ENCODE results near the gene NTSR2. TPM values are rescaled to one million over a fixed set of nuclear protein-coding genes. Genes with fewer than 3 reads are reported as not detected.

Gene NTSR2
- total and polyA plus RNA-seq, 5 donors, result 0.15 to 0.16 TPM; not detected in 3

- intact Hi-C loops (cut with DNase I), result no loop called here
- Histone ChIP-seq H3K27me3 (ENCODE audit: control insufficient read depth, insufficient read depth) (no peaks in the 10 kb centered on the region), H3K9me3 (ENCODE audit: control insufficient read depth, low read length) (no peaks in the 10 kb centered on the region), H3K27ac (ENCODE audit: low read length) (no peak overlapping the region), H3K4me1 (ENCODE audit: control insufficient read depth, insufficient read depth, low read length) (no peaks in the 10 kb centered on the region), H3K4me3 (ENCODE audit: low read length) (no peak overlapping the region)
- WGBS, result 71% methylated on average over 1 of the region's 1 CpG
- no peak for ATAC-seq
- no peak for DNase-seq
These were observed 47.4 kb downstream of the NTSR2 start for GRCh38 chr2:11622611-11623010.

- DNase-seq (no peak), ATAC-seq (no peak)
- H3K27me3 ChIP-seq (ENCODE audit: control insufficient read depth, insufficient read depth), result no peaks in the 10 kb centered on the region
- intact Hi-C loops (cut with DNase I), result no loop called here
- H3K4me3 ChIP-seq (ENCODE audit: low read length), result no peak overlapping the region
- WGBS, result 71% methylated on average over 2 of the region's 2 CpGs
- no peak overlapping the region for H3K27ac ChIP-seq (ENCODE audit: low read length)
- no peaks in the 10 kb centered on the region for H3K4me1 ChIP-seq (ENCODE audit: control insufficient read depth, insufficient read depth, low read length)
- H3K9me3 ChIP-seq (ENCODE audit: control insufficient read depth, low read length), result no peaks in the 10 kb centered on the region
These were observed 48.6 kb downstream of the NTSR2 start for GRCh38 chr2:11621410-11621809.

GRCh38 chr2:11618708-11619062 lies 51.3 kb downstream of the NTSR2 start:
- Histone ChIP-seq H3K27ac (ENCODE audit: low read length) (no peak overlapping the region), H3K9me3 (ENCODE audit: control insufficient read depth, low read length) (no peaks in the 10 kb centered on the region), H3K4me1 (ENCODE audit: control insufficient read depth, insufficient read depth, low read length) (no peaks in the 10 kb centered on the region), H3K4me3 (ENCODE audit: low read length) (no peak overlapping the region), H3K27me3 (ENCODE audit: control insufficient read depth, insufficient read depth) (no peaks in the 10 kb centered on the region)
- WGBS, result 95% methylated on average over 20 of the region's 20 CpGs
- intact Hi-C loops (cut with DNase I), result no loop called here
- ATAC-seq (no peak), DNase-seq (no peak)

- H3K4me1 ChIP-seq (ENCODE audit: control insufficient read depth, insufficient read depth, low read length), result no peaks in the 10 kb centered on the region
- H3K9me3 ChIP-seq (ENCODE audit: control insufficient read depth, low read length), result no peaks in the 10 kb centered on the region
- intact Hi-C loops (cut with DNase I), result no loop called here
- H3K27ac ChIP-seq (ENCODE audit: low read length), result no peak overlapping the region
- no peak overlapping the region for H3K4me3 ChIP-seq (ENCODE audit: low read length)
- H3K27me3 ChIP-seq (ENCODE audit: control insufficient read depth, insufficient read depth), result no peaks in the 10 kb centered on the region
- WGBS, result 97% methylated on average over 33 of the region's 33 CpGs
- no peak for DNase-seq
- ATAC-seq, result peak; percentile 32 to 60
These were observed 51.8 kb downstream of the NTSR2 start for GRCh38 chr2:11617984-11618707.

GRCh38 chr2:11617527-11617926 lies 52.5 kb downstream of the NTSR2 start:
- intact Hi-C loops (cut with DNase I), result no loop called here
- Histone ChIP-seq H3K9me3 (ENCODE audit: control insufficient read depth, low read length) (no peaks in the 10 kb centered on the region), H3K4me3 (ENCODE audit: low read length) (no peak overlapping the region), H3K27ac (ENCODE audit: low read length) (no peak overlapping the region), H3K27me3 (ENCODE audit: control insufficient read depth, insufficient read depth) (no peaks in the 10 kb centered on the region), H3K4me1 (ENCODE audit: control insufficient read depth, insufficient read depth, low read length) (no peaks in the 10 kb centered on the region)
- WGBS, result 94% methylated on average over 14 of the region's 14 CpGs
- ATAC-seq (peak; percentile 6 to 25), DNase-seq (no peak)

GRCh38 chr2:11616851-11617415 lies 53.1 kb downstream of the NTSR2 start:
- Histone ChIP-seq H3K4me3 (ENCODE audit: low read length) (no peak overlapping the region), H3K27ac (ENCODE audit: low read length) (no peak overlapping the region), H3K9me3 (ENCODE audit: control insufficient read depth, low read length) (no peaks in the 10 kb centered on the region), H3K27me3 (ENCODE audit: control insufficient read depth, insufficient read depth) (no peaks in the 10 kb centered on the region), H3K4me1 (ENCODE audit: control insufficient read depth, insufficient read depth, low read length) (no peaks in the 10 kb centered on the region)
- 86% methylated on average over 19 of the region's 19 CpGs for WGBS
- DNase-seq, result no peak
- no peak for ATAC-seq
- intact Hi-C loops (cut with DNase I), result no loop called here

GRCh38 chr2:11616097-11616687 lies 53.8 kb downstream of the NTSR2 start:
- DNase-seq (no peak), ATAC-seq (no peak)
- WGBS, result 92% methylated on average over 14 of the region's 14 CpGs
- no peaks in the 10 kb centered on the region for H3K27me3 ChIP-seq (ENCODE audit: control insufficient read depth, insufficient read depth)
- H3K4me1 ChIP-seq (ENCODE audit: control insufficient read depth, insufficient read depth, low read length), result no peaks in the 10 kb centered on the region
- no peak overlapping the region for H3K4me3 ChIP-seq (ENCODE audit: low read length)
- no peaks in the 10 kb centered on the region for H3K9me3 ChIP-seq (ENCODE audit: control insufficient read depth, low read length)
- intact Hi-C loops (cut with DNase I), result no loop called here
- H3K27ac ChIP-seq (ENCODE audit: low read length), result no peak overlapping the region

GRCh38 chr2:11615209-11615608 lies 54.8 kb downstream of the NTSR2 start:
- intact Hi-C loops (cut with DNase I), result no loop called here
- no peak for DNase-seq
- no peaks in the 10 kb centered on the region for H3K9me3 ChIP-seq (ENCODE audit: control insufficient read depth, low read length)
- no peak overlapping the region for H3K4me3 ChIP-seq (ENCODE audit: low read length)
- no peak for ATAC-seq
- no peaks in the 10 kb centered on the region for H3K4me1 ChIP-seq (ENCODE audit: control insufficient read depth, insufficient read depth, low read length)
- WGBS, result 86% methylated on average over 3 of the region's 3 CpGs
- H3K27ac ChIP-seq (ENCODE audit: low read length), result no peak overlapping the region
- no peaks in the 10 kb centered on the region for H3K27me3 ChIP-seq (ENCODE audit: control insufficient read depth, insufficient read depth)

GRCh38 chr2:11613297-11613696 lies 56.7 kb downstream of the NTSR2 start:
- no peak for ATAC-seq
- 93% methylated on average over 5 of the region's 5 CpGs for WGBS

GRCh38 chr2:11612553-11613215 lies 57.3 kb downstream of the NTSR2 start:
- H3K4me3 ChIP-seq (ENCODE audit: low read length), result no peak overlapping the region
- no peak overlapping the region for H3K27ac ChIP-seq (ENCODE audit: low read length)
- H3K4me1 ChIP-seq (ENCODE audit: control insufficient read depth, insufficient read depth, low read length), result no peaks in the 10 kb centered on the region
- H3K27me3 ChIP-seq (ENCODE audit: control insufficient read depth, insufficient read depth), result no peaks in the 10 kb centered on the region
- peak; percentile 10 to 22 for ATAC-seq
- whole genome bisulfite sequencing, result 90% methylated on average over 20 of the region's 20 CpGs
- intact Hi-C loops (cut with DNase I), result no loop called here
- DNase-seq, result peak in 1 of 3 donors; percentile 46
- H3K9me3 ChIP-seq (ENCODE audit: control insufficient read depth, low read length), result no peaks in the 10 kb centered on the region

More at GRCh38 chr2:11613297-11613696, 56.7 kb downstream of the NTSR2 start:
- intact Hi-C loops (cut with DNase I), result no loop called here
- Histone ChIP-seq H3K9me3 (ENCODE audit: control insufficient read depth, low read length) (no peaks in the 10 kb centered on the region), H3K4me3 (ENCODE audit: low read length) (no peak overlapping the region), H3K27ac (ENCODE audit: low read length) (no peak overlapping the region), H3K27me3 (ENCODE audit: control insufficient read depth, insufficient read depth) (no peaks in the 10 kb centered on the region), H3K4me1 (ENCODE audit: control insufficient read depth, insufficient read depth, low read length) (no peaks in the 10 kb centered on the region)
- DNase-seq, result no peak

- no peaks in the 10 kb centered on the region for H3K27me3 ChIP-seq (ENCODE audit: control insufficient read depth, insufficient read depth)
- intact Hi-C loops (cut with DNase I), result no loop called here
- H3K4me1 ChIP-seq (ENCODE audit: control insufficient read depth, insufficient read depth, low read length), result no peaks in the 10 kb centered on the region
- no peak overlapping the region for H3K27ac ChIP-seq (ENCODE audit: low read length)
- 96% methylated on average over 5 of the region's 5 CpGs for WGBS
- H3K4me3 ChIP-seq (ENCODE audit: low read length), result no peak overlapping the region
- H3K9me3 ChIP-seq (ENCODE audit: control insufficient read depth, low read length), result no peaks in the 10 kb centered on the region
- no peak for DNase-seq
- no peak for ATAC-seq
These were observed 58.7 kb downstream of the NTSR2 start for GRCh38 chr2:11611251-11611650.
